Thymus (tissue), 11 donors: ENCODE measurements around the gene TMEM134. TPM values are rescaled to one million over a fixed set of nuclear protein-coding genes. Genes with fewer than 3 reads are reported as not detected.
A peak's percentile ranks its signal among the peaks of the same experiment; 100 is the strongest.
"Not testable (repeated sequence)": the region's sequence is repeated elsewhere in the genome, so short reads cannot be mapped to it uniquely, and the experiment has no call there.

Experiments used
- DNase-seq, 9 donors: peaks; one replicate each; pipeline ENCODE4 v3.0.0-alpha.2; 2013; ENCODE audit warnings: low spot score in 9 of 9, low read depth in 6 of 9, missing footprints in 1 of 9
- H3K27ac ChIP-seq, 2 donors: one replicate each; pipeline ENCODE4 v1.5.1; 2013; ENCODE audit warnings: control low read depth in 1 of 2, low read depth in 1 of 2, low read length in 1 of 2, mild to moderate bottlenecking in 1 of 2, moderate library complexity in 1 of 2
- H3K27me3 ChIP-seq, 2 donors: one replicate each; pipeline ENCODE4 v1.5.1; 2013; ENCODE audit warnings: low read length in 1 of 2; ENCODE audit not compliant: control insufficient read depth in 2 of 2, insufficient read depth in 1 of 2
- H3K36me3 ChIP-seq, 2 donors: one replicate each; pipeline ENCODE4 v1.5.1; 2013; ENCODE audit warnings: low read length in 1 of 2, mild to moderate bottlenecking in 1 of 2, moderate library complexity in 1 of 2; ENCODE audit not compliant: control insufficient read depth in 2 of 2, insufficient read depth in 2 of 2
- H3K4me1 ChIP-seq, 2 donors: one replicate each; pipeline ENCODE4 v1.5.1; 2013; ENCODE audit warnings: low read length in 2 of 2; ENCODE audit not compliant: control insufficient read depth in 2 of 2, insufficient read depth in 2 of 2
- H3K4me3 ChIP-seq, 2 donors: one replicate each; pipeline ENCODE4 v1.5.1; 2013; ENCODE audit warnings: low read length in 2 of 2, control low read depth in 1 of 2, mild to moderate bottlenecking in 1 of 2
- H3K9me3 ChIP-seq, 2 donors: one replicate each; pipeline ENCODE4 v1.5.1; 2013; ENCODE audit warnings: low read length in 1 of 2, mild to moderate bottlenecking in 1 of 2; ENCODE audit not compliant: control insufficient read depth in 2 of 2, insufficient read depth in 1 of 2
- WGBS: extraction: QIAGEN DNeasy Blood & Tissue Kit; methylation state at CpG from one replicate; pipeline ENCODE4 v1.1.7; 2013; 5-methylcytosine and 5-hydroxymethylcytosine counted together
- polyA plus RNA-seq: library from polyadenylated mRNA; stranded (reverse); fragments of 200-250 nt; gene quantifications from one replicate; pipeline ENCODE4 v1.2.3, GENCODE V29; 2013
- total RNA-seq: library from RNA; stranded (reverse); fragments of 120-200 nt; gene quantifications from one replicate; pipeline ENCODE4 v1.2.4, GENCODE V29; 2013
- donor health status: healthy.

TMEM134 gene
- total and polyA plus RNA-seq, 2 donors = 17.3 to 96.3 TPM

DNA sequence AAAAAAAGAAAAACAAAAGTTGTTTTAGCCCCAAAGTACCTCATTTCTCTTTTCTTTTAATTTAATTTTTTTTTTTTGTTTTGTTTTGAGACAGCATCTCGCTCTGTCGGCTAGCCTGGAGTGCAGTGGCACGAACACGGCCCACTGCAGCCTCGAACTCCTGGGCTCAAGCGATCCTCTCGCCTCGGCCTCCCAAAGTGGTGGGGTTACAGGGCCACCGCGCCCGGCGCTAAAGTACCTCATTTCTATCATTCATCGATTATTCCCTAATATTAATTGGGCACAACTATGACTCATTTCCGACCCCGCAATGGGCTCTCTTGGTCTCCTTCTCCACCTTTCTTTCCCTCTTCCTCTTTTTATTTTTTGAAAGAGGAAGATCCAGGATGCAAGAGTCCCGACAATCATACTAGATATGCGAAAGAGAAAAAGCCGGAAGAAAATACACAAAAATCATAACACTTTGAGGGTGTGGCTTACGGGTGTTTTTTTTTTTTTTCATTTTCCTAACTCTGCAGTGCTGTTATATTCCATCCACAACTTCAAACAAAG is 13.3 kb upstream of the TMEM134 start:
- H3K27ac ChIP-seq = peak overlapping the region; percentile 93 to 100
- peak overlapping the region; percentile 44 to 71 for H3K4me3 ChIP-seq
- 40% methylated on average over 19 of the region's 19 CpGs for WGBS
- peaks cover 0 to 9% of the 10 kb centered on the region in 2 donors for H3K9me3 ChIP-seq
- H3K36me3 ChIP-seq = peaks cover 4 to 11% of the 10 kb centered on the region in 2 donors
- H3K27me3 ChIP-seq = no peaks in the 10 kb centered on the region
- DNase-seq = peak in 1 of 9 donors; percentile 50
- H3K4me1 ChIP-seq = peaks cover 17 to 44% of the 10 kb centered on the region in 2 donors

DNA sequence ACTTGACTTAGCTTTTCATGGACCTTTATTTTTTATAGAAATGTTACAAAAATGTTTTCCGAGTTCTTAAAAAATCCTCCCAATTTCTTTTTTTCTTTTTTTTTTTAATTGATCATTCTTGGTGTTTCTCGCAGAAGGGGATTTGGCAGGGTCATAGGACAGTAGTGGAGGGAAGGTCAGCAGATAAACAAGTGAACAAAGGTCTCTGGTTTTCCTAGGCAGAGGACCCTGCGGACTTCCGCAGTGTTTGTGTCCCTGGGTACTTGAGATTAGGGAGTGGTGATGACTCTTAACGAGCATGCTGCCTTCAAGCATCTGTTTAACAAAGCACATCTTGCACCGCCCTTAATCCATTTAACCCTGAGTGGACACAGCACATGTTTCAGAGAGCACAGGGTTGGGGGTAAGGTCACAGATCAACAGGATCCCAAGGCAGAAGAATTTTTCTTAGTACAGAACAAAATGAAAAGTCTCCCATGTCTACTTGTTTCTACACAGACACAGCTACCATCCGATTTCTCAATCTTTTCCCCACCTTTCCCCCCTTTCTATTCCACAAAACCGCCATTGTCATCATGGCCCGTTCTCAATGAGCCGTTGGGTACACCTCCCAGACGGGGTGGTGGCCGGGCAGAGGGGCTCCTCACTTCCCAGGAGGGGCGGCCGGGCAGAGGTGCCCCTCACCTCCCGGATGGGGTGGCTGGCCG is 8.4 kb upstream of the TMEM134 start:
- H3K27ac ChIP-seq, H3K36me3 ChIP-seq, H3K4me1 ChIP-seq, H3K4me3 ChIP-seq, H3K27me3 ChIP-seq, DNase-seq, H3K9me3 ChIP-seq: not testable (repeated sequence)
- WGBS = 95% methylated on average over 12 of the region's 16 CpGs

- H3K27ac ChIP-seq, DNase-seq, H3K4me3 ChIP-seq, H3K36me3 ChIP-seq, H3K9me3 ChIP-seq, H3K27me3 ChIP-seq, H3K4me1 ChIP-seq: not testable (repeated sequence)
- WGBS = 96% methylated on average over 10 of the region's 10 CpGs
These were observed 7.6 kb upstream of the TMEM134 start for GRCh38 chr11:67476692-67477091.

DNA sequence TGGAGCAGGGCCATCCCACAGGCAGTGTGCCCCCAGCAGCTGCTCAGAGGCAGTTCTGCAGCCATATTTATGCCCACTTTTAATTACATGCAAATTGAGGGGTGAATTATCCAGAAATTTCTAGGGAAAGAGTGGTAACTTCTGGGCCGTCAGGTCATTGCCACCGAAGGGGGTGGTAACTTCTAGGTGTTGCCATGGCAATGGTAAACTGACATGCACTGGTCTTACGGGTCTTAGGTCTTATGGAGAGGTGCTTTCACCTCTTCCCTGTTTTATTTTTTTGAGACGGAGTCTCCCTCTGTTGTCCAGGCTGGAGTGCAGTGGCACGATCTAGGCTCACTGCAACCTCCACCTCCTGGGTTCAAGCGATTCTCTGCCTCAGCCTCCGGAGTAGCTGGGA is 3.8 kb upstream of the TMEM134 start:
- H3K27ac ChIP-seq = no peak overlapping the region
- 93% methylated on average over 7 of the region's 7 CpGs for WGBS
- no peak overlapping the region for H3K4me3 ChIP-seq
- peaks cover 0 to 3% of the 10 kb centered on the region in 2 donors for H3K9me3 ChIP-seq
- H3K27me3 ChIP-seq = no peaks in the 10 kb centered on the region
- peaks cover 8 to 15% of the 10 kb centered on the region in 2 donors for H3K4me1 ChIP-seq
- H3K36me3 ChIP-seq = no peaks in the 10 kb centered on the region
- DNase-seq = no peak

GRCh38 chr11:67470337-67471002 is 1.4 kb upstream of the TMEM134 start:
- no peak for DNase-seq
- 96% methylated on average over 8 of the region's 8 CpGs for WGBS
- H3K36me3 ChIP-seq = peaks cover 6 to 7% of the 10 kb centered on the region in 2 donors
- no peaks in the 10 kb centered on the region for H3K9me3 ChIP-seq
- no peak overlapping the region for H3K4me3 ChIP-seq
- peaks cover 22 to 39% of the 10 kb centered on the region in 2 donors for H3K4me1 ChIP-seq
- H3K27me3 ChIP-seq = no peaks in the 10 kb centered on the region
- H3K27ac ChIP-seq = no peak overlapping the region

DNA sequence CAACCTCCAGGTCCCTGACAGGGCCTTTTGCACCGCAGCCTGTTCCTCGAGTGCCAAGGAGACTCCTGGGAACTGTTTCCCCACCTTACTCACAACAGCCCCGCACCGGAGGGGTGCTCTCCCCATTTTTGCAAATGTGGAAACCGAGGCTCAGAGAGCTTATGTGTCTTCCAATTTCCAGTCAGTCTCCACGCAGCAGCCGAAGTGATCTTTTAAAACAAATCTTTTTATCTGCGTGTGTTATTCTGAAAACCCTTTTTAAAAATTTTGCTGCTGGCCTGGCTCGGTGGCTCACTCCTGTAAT is 409 bp upstream of the TMEM134 start:
- WGBS = 25% methylated on average over 9 of the region's 9 CpGs
- Histone ChIP-seq H3K27ac (peak overlapping the region; percentile 69 to 83), H3K27me3 (no peaks in the 10 kb centered on the region), H3K9me3 (peaks cover 0 to 7% of the 10 kb centered on the region in 2 donors), H3K36me3 (peaks cover 6 to 7% of the 10 kb centered on the region in 2 donors), H3K4me1 (peaks cover 26 to 46% of the 10 kb centered on the region in 2 donors), H3K4me3 (peak overlapping the region; percentile 59 to 95)
- DNase-seq = no peak

- Histone ChIP-seq H3K4me1 (peaks cover 33 to 57% of the 10 kb centered on the region in 2 donors), H3K36me3 (peaks cover 6 to 7% of the 10 kb centered on the region in 2 donors), H3K27ac (peak overlapping the region; percentile 62 to 80), H3K4me3 (peak overlapping the region; percentile 66 to 95), H3K9me3 (peaks cover 0 to 7% of the 10 kb centered on the region in 2 donors), H3K27me3 (no peaks in the 10 kb centered on the region)
- no peak for DNase-seq
- WGBS = 7% methylated on average over 6 of the region's 6 CpGs
These were observed 644 bp downstream of the TMEM134 start for GRCh38 chr11:67468456-67468758.

- Histone ChIP-seq H3K9me3 (peaks cover 0 to 7% of the 10 kb centered on the region in 2 donors), H3K36me3 (peaks cover 6 to 7% of the 10 kb centered on the region in 2 donors), H3K4me3 (peak overlapping the region; percentile 66 to 95), H3K4me1 (peaks cover 33 to 57% of the 10 kb centered on the region in 2 donors), H3K27me3 (no peaks in the 10 kb centered on the region), H3K27ac (peak overlapping the region in 1 of 2 donors; percentile 40)
- no peak for DNase-seq
- WGBS = 77% methylated on average over 5 of the region's 5 CpGs
These were observed 995 bp downstream of the TMEM134 start for GRCh38 chr11:67468056-67468455.

GRCh38 chr11:67466962-67467771 is 1.9 kb downstream of the TMEM134 start:
- peaks cover 33 to 57% of the 10 kb centered on the region in 2 donors for H3K4me1 ChIP-seq
- no peaks in the 10 kb centered on the region for H3K27me3 ChIP-seq
- peaks cover 6 to 7% of the 10 kb centered on the region in 2 donors for H3K36me3 ChIP-seq
- DNase-seq = no peak
- H3K27ac ChIP-seq = peak overlapping the region; percentile 36 to 52
- H3K4me3 ChIP-seq = no peak overlapping the region
- peaks cover 0 to 7% of the 10 kb centered on the region in 2 donors for H3K9me3 ChIP-seq
- WGBS = 94% methylated on average over 11 of the region's 11 CpGs
